ENCODE results near the gene ASCC1.
"Not testable (repeated sequence)": the region's sequence is repeated elsewhere in the genome, so short reads cannot be mapped to it uniquely, and the experiment has no call there.

ASCC1 gene

DNA sequence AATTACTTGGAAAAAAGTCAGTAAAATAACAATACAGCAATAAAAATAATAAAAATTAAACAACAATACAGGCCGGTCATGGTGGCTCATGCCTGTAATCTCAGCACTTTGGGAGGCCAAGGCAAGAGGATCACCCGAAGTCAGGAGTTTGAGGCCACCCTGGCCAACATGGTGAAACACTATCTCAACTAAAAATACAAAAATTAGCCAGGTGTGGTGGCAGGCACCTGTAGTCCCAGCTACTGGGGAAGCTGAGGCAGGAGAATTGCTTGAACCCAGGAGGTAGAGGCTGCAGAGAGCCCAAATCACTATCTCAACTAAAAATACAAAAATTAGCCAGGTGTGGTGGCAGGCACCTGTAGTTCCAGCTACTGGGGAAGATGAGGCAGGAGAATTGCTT is 4.2 kb downstream of the ASCC1 start:
- H3K9ac ChIP-seq (ENCODE audit: low read depth, low read length); H3K4me1 ChIP-seq (ENCODE audit: insufficient read depth, low read length); H3K27ac ChIP-seq (ENCODE audit: low read depth, low read length); H3K4me3 ChIP-seq (ENCODE audit: low read length); H3K27me3 ChIP-seq (ENCODE audit: insufficient read depth, low read length); H3K9me3 ChIP-seq (ENCODE audit: insufficient read depth, low read depth, low read length): not testable (repeated sequence)
- peaks cover 41% of the 10 kb centered on the region for H3K36me3 ChIP-seq (ENCODE audit: insufficient read depth, low read length)
- WGBS = 96% methylated on average over 2 of the region's 2 CpGs

DNA sequence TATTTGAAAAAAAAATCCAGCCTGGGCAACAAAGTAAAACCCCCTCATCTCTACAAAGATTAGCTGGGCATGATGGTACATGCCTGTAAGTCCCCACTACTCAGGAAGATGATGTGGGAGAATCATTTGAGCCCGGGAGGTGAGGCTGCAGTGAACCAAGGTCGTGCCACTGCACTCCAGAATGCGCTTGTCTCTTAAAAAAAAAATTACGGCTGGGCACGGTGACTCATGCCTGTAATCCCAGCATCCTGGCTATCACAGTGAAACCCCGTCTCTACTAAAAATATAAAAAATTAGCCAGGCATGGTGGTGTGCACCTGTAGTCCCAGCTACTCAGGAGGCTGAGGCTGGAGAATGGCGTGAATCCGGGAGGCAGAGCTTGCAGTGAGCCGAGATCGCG is 4.7 kb downstream of the ASCC1 start:
- not testable (repeated sequence) for H3K27ac ChIP-seq (ENCODE audit: low read depth, low read length); H3K9me3 ChIP-seq (ENCODE audit: insufficient read depth, low read depth, low read length); H3K4me1 ChIP-seq (ENCODE audit: insufficient read depth, low read length); H3K4me3 ChIP-seq (ENCODE audit: low read length); H3K27me3 ChIP-seq (ENCODE audit: insufficient read depth, low read length); H3K9ac ChIP-seq (ENCODE audit: low read depth, low read length)
- WGBS = 93% methylated on average over 11 of the region's 11 CpGs
- H3K36me3 ChIP-seq (ENCODE audit: insufficient read depth, low read length) = peaks cover 46% of the 10 kb centered on the region

DNA sequence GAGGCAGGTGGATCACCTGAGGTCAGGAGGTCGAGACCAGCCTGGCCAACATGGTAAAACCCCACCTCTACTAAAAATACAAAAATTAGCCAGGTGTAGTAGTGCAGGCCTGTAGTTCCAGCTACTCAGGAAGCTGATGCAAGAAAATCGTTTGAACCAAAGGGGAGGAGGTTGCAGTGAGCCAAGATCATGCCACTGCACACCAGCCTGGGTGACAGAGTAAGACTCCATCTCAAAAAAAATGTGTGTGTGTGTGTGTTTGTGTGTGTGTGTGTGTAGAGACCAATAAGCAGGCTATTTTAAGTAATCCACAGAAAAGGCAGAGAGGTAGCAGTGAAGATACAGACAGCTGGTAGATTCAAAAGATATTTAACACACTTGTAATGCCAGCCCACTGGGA is 7.5 kb downstream of the ASCC1 start:
- not testable (repeated sequence) for H3K4me1 ChIP-seq (ENCODE audit: insufficient read depth, low read length); H3K9me3 ChIP-seq (ENCODE audit: insufficient read depth, low read depth, low read length); H3K27ac ChIP-seq (ENCODE audit: low read depth, low read length); H3K27me3 ChIP-seq (ENCODE audit: insufficient read depth, low read length); H3K4me3 ChIP-seq (ENCODE audit: low read length); H3K9ac ChIP-seq (ENCODE audit: low read depth, low read length)
- H3K36me3 ChIP-seq (ENCODE audit: insufficient read depth, low read length) = peaks cover 54% of the 10 kb centered on the region
- 80% methylated on average over 2 of the region's 2 CpGs for WGBS

DNA sequence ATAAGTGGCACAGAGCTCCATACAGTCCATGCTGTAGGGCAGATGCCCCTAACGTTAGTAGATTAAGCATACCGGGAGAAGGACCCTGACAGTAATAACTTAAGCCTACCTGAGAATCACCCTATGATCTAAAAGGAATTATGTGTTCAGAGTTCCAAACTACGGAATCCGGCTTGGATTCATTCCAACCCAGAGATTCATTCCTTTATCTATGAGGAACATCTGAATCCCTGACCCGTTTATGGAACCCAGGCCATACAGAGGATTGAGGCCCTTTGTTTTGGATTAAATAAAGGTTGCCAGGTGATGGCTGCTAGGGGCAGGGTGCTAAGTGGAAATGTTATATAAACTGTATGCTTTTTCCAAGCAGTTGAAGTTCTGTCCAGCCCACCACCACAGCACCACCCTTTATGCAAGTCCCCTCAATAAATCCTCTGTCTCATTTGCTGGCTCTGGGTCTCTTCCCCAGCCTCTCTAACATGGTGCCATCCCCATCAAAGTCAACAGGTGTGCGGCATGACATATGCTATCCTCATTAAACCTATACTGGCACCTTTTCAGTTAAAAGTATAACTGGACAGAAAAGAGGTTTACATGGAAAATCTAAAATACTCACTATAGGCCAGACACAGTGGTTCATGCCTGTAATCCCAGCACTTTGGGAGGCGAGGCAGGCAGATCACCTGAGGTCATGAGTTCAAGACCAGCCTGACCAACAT is 9.4 kb downstream of the ASCC1 start:
- Histone ChIP-seq H3K9ac (ENCODE audit: low read depth, low read length) (no peak overlapping the region), H3K27ac (ENCODE audit: low read depth, low read length) (no peak overlapping the region), H3K36me3 (ENCODE audit: insufficient read depth, low read length) (peaks cover 63% of the 10 kb centered on the region), H3K4me1 (ENCODE audit: insufficient read depth, low read length) (no peaks in the 10 kb centered on the region), H3K9me3 (ENCODE audit: insufficient read depth, low read depth, low read length) (no peaks in the 10 kb centered on the region), H3K27me3 (ENCODE audit: insufficient read depth, low read length) (no peaks in the 10 kb centered on the region), H3K4me3 (ENCODE audit: low read length) (no peak overlapping the region)
- 97% methylated on average over 7 of the region's 7 CpGs for WGBS

DNA sequence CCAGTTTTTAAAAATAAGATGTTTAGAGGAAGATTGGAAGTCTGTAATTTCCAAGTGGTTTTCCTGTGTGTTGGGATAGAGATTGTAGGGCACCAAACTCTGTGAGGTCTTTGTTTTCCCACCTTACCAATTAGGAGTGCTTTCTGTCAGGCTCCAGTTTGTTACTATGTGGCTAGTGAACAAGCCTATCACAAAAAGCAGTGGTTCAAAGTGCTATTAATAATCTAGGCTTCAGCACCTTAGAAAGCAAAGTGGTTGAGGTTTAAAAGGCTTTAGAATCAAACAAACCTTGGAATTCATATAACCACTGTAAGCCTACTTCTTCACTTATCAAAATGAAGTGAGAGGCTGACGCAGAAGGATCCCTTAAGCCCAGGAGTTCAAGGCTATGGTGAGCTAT is 11.4 kb downstream of the ASCC1 start:
- Histone ChIP-seq H3K4me1 (ENCODE audit: insufficient read depth, low read length) (no peaks in the 10 kb centered on the region), H3K9me3 (ENCODE audit: insufficient read depth, low read depth, low read length) (no peaks in the 10 kb centered on the region), H3K4me3 (ENCODE audit: low read length) (no peak overlapping the region), H3K27ac (ENCODE audit: low read depth, low read length) (no peak overlapping the region), H3K9ac (ENCODE audit: low read depth, low read length) (no peak overlapping the region), H3K27me3 (ENCODE audit: insufficient read depth, low read length) (no peaks in the 10 kb centered on the region), H3K36me3 (ENCODE audit: insufficient read depth, low read length) (peaks cover 58% of the 10 kb centered on the region)
- WGBS = 87% methylated on average over 1 of the region's 1 CpG

DNA sequence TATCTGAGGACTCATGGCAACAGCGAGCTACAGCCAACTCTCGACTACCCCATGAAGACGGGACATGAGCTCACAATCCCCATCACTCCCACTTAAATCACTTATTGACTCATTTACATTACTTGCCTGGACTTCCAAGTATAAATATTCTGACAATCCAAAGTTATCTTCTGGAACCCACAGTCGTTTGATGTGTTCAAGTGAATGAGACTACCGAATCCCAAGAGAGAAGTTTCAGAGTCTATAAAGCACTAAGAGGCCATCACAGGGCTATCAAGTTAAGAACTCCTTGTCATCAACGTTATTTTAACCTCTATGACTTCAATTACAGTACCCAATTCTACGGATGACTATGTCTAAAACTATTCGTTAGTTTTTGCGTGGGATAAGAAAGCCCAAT is 11.8 kb downstream of the ASCC1 start:
- no peak overlapping the region for H3K9ac ChIP-seq (ENCODE audit: low read depth, low read length)
- peaks cover 54% of the 10 kb centered on the region for H3K36me3 ChIP-seq (ENCODE audit: insufficient read depth, low read length)
- H3K4me3 ChIP-seq (ENCODE audit: low read length) = no peak overlapping the region
- H3K27me3 ChIP-seq (ENCODE audit: insufficient read depth, low read length) = no peaks in the 10 kb centered on the region
- no peaks in the 10 kb centered on the region for H3K9me3 ChIP-seq (ENCODE audit: insufficient read depth, low read depth, low read length)
- 96% methylated on average over 9 of the region's 9 CpGs for WGBS
- H3K4me1 ChIP-seq (ENCODE audit: insufficient read depth, low read length) = no peaks in the 10 kb centered on the region
- H3K27ac ChIP-seq (ENCODE audit: low read depth, low read length) = no peak overlapping the region

DNA sequence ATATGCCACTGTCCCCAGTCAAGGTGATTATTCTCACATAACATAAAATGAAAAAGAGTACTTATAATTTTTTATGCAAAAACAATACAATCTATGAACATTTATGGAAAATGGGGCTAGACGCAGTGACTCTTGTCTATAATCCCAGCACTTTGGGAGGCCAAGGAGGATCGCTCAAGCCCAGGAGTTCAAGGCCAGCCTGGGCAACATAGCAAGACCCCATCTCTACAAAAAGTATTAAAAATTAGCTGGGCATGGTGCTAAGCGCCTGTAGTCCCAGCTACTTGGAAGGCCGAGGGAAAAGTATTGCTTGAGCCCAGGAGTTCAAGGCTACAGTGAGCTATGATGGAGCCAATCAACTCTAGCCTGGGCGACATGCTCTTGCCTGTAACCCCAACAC is 14.8 kb downstream of the ASCC1 start:
- Histone ChIP-seq H3K4me3 (ENCODE audit: low read length) (no peak overlapping the region), H3K27me3 (ENCODE audit: insufficient read depth, low read length) (no peaks in the 10 kb centered on the region), H3K27ac (ENCODE audit: low read depth, low read length) (no peak overlapping the region), H3K36me3 (ENCODE audit: insufficient read depth, low read length) (peaks cover 41% of the 10 kb centered on the region), H3K4me1 (ENCODE audit: insufficient read depth, low read length) (no peaks in the 10 kb centered on the region), H3K9me3 (ENCODE audit: insufficient read depth, low read depth, low read length) (no peaks in the 10 kb centered on the region), H3K9ac (ENCODE audit: low read depth, low read length) (no peak overlapping the region)
- 94% methylated on average over 5 of the region's 5 CpGs for WGBS

DNA sequence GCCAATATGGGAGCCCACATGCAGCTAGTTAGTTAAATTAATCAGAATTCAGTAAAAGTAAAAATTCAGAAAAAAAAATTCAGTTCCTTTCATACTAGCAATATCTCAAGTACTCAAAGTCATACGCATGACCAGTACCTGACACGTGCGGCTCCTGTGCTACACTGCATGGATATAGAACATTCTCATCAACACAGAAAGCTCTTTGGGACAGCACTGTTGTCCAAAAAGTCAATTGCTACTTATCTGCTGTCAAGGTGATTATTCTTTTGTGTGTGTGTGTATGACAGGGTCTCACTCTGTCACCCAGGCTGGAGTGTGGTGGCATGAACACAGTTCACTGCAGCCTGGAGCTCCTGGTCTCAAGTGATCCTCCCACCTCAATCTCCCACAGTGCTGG is 15.2 kb downstream of the ASCC1 start:
- Histone ChIP-seq H3K4me1 (ENCODE audit: insufficient read depth, low read length) (no peaks in the 10 kb centered on the region), H3K27me3 (ENCODE audit: insufficient read depth, low read length) (no peaks in the 10 kb centered on the region), H3K9ac (ENCODE audit: low read depth, low read length) (no peak overlapping the region), H3K27ac (ENCODE audit: low read depth, low read length) (no peak overlapping the region), H3K9me3 (ENCODE audit: insufficient read depth, low read depth, low read length) (no peaks in the 10 kb centered on the region), H3K36me3 (ENCODE audit: insufficient read depth, low read length) (peaks cover 44% of the 10 kb centered on the region), H3K4me3 (ENCODE audit: low read length) (no peak overlapping the region)
- 98% methylated on average over 3 of the region's 3 CpGs for WGBS

DNA sequence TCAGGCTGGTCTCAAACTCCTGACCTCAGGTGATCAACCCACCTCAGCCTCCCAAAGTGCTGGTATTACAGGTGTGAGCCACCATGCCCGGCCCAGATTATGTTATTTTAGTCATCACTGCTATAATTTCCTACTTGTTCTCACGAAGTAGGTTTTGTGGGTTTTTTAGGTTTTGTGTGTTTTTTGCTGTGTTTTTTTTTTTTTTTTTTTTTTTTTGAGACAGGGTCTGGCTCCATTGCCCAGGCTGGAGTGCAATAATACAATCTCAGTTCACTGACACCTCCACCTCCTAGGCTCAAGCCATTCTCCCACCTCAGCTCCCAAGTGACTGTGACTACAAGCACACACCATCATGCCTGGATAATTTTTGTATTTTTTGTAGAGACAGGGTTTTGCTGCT is 21.1 kb downstream of the ASCC1 start:
- WGBS = 77% methylated on average over 2 of the region's 2 CpGs
- Histone ChIP-seq H3K27me3 (ENCODE audit: insufficient read depth, low read length) (no peaks in the 10 kb centered on the region), H3K4me3 (ENCODE audit: low read length) (no peak overlapping the region), H3K4me1 (ENCODE audit: insufficient read depth, low read length) (no peaks in the 10 kb centered on the region), H3K27ac (ENCODE audit: low read depth, low read length) (no peak overlapping the region), H3K9me3 (ENCODE audit: insufficient read depth, low read depth, low read length) (no peaks in the 10 kb centered on the region), H3K36me3 (ENCODE audit: insufficient read depth, low read length) (peaks cover 34% of the 10 kb centered on the region), H3K9ac (ENCODE audit: low read depth, low read length) (no peak overlapping the region)

DNA sequence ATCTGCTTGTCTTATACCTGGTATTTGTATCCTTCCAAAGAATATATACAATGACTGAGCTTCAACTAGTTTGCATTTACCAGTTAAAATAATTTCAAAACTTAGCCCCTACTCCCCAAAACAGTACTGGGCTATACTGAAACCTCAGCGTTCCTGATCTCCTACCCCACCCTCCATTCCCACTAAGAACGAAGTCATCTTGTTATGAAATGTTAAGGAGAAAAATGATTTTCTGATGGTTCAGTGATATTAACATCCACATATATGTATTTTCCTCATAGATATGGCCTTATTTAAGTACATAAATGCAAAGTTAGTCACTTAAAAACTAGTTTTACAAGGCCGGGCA is 29.1 kb downstream of the ASCC1 start:
- Histone ChIP-seq H3K4me1 (ENCODE audit: insufficient read depth, low read length) (no peaks in the 10 kb centered on the region), H3K9me3 (ENCODE audit: insufficient read depth, low read depth, low read length) (peaks cover 14% of the 10 kb centered on the region), H3K4me3 (ENCODE audit: low read length) (no peak overlapping the region), H3K9ac (ENCODE audit: low read depth, low read length) (no peak overlapping the region), H3K36me3 (ENCODE audit: insufficient read depth, low read length) (peaks cover 20% of the 10 kb centered on the region), H3K27ac (ENCODE audit: low read depth, low read length) (no peak overlapping the region), H3K27me3 (ENCODE audit: insufficient read depth, low read length) (no peaks in the 10 kb centered on the region)
- 98% methylated on average over 2 of the region's 3 CpGs for WGBS

DNA sequence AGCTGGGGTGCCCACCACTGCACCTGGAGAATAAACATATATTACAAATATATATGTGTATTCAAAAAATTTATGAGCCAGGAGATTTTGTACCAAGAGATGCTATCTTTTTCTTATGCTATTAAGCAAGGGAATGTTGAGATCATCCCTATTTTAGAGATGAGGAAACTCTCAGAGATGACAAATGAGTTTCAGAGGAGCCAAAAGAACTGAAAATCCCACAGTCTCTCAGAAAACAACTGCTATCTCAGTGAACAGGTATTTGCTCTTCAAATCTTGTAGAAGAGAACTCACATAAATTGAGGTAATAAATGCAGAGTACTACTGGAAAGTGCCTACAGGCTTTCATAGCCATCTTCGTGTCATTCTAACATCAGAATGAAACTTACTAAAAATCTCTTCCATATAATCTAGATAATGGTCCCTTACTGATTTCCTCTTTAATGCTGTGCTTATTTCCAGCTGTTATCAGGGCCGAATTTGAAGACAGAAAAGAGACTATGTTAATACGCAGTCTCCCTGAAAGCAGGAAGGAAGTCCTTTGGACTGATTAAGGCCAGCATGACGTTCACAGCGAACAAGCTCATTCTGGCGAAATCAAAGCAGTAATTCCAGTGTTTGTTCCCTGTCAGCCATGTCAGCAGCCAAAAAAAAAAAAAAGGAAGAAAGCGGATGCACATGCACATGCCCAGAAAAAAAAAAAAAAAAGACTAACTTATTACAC is 29.7 kb downstream of the ASCC1 start:
- no peaks in the 10 kb centered on the region for H3K4me1 ChIP-seq (ENCODE audit: insufficient read depth, low read length)
- H3K36me3 ChIP-seq (ENCODE audit: insufficient read depth, low read length) = peaks cover 21% of the 10 kb centered on the region
- no peak overlapping the region for H3K4me3 ChIP-seq (ENCODE audit: low read length)
- no peaks in the 10 kb centered on the region for H3K27me3 ChIP-seq (ENCODE audit: insufficient read depth, low read length)
- no peak overlapping the region for H3K27ac ChIP-seq (ENCODE audit: low read depth, low read length)
- WGBS = 93% methylated on average over 6 of the region's 7 CpGs
- H3K9me3 ChIP-seq (ENCODE audit: insufficient read depth, low read depth, low read length) = peaks cover 14% of the 10 kb centered on the region
- H3K9ac ChIP-seq (ENCODE audit: low read depth, low read length) = no peak overlapping the region

DNA sequence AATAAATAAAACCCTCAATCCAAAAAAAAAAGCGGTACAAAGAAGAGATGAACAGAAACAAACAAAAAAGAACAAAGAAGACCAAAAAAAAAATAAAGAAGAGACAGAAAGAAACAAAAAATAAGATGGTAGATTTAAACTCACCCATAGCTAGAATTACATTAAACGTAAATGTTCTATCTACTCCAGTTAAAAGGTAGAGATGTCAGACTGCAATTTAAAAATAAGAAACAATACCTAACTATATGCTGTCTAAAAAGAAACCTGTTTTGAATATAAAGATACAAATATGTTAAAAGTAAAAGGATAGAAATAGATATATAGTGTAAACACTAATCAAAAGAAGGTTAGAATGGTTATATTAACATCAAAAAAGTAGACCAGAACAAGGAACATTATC is 31.9 kb downstream of the ASCC1 start:
- H3K27me3 ChIP-seq (ENCODE audit: insufficient read depth, low read length) = no peaks in the 10 kb centered on the region
- no peak overlapping the region for H3K4me3 ChIP-seq (ENCODE audit: low read length)
- no peak overlapping the region for H3K27ac ChIP-seq (ENCODE audit: low read depth, low read length)
- no peaks in the 10 kb centered on the region for H3K4me1 ChIP-seq (ENCODE audit: insufficient read depth, low read length)
- no CpG with 5 or more reads among the region's 2 CpGs for WGBS
- H3K9me3 ChIP-seq (ENCODE audit: insufficient read depth, low read depth, low read length) = peaks cover 14% of the 10 kb centered on the region
- no peak overlapping the region for H3K9ac ChIP-seq (ENCODE audit: low read depth, low read length)
- H3K36me3 ChIP-seq (ENCODE audit: insufficient read depth, low read length) = peaks cover 21% of the 10 kb centered on the region
